Measurements from ENCODE around the gene CXCR5.
A peak's percentile ranks its signal among the peaks of the same experiment; 100 is the strongest.

The CXCR5 gene

GRCh38 chr11:118877487-118878162 lies 6.1 kb upstream of the CXCR5 start:
- DNase-seq: peak; percentile 37

DNA sequence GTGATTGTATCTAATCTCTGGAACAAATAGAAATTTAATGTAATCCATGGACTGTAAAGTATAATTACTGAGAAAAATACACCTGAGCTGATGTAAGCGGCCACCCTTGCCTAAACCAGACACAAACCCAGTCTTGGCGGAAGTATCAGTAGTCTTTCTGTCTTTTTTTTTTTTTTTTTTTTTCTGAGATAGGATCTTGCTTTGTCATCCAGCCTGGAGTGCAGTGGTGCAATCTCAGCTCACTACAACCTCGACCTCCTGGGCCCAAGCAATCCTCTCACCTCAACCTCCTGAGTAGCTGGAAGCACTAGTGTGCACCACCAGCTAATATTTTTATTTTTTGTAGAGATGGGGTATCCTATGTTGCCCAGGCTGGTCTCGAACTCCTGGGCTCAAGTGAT lies 5.5 kb upstream of the CXCR5 start:
- DNase-seq: peak; percentile 54

GRCh38 chr11:118881228-118881627 lies 2.5 kb upstream of the CXCR5 start:
- no peak for DNase-seq

- DNase-seq: no peak
These were observed 1.2 kb upstream of the CXCR5 start for GRCh38 chr11:118882491-118882890.

GRCh38 chr11:118883004-118883367 lies 706 bp upstream of the CXCR5 start:
- no peak for DNase-seq

DNA sequence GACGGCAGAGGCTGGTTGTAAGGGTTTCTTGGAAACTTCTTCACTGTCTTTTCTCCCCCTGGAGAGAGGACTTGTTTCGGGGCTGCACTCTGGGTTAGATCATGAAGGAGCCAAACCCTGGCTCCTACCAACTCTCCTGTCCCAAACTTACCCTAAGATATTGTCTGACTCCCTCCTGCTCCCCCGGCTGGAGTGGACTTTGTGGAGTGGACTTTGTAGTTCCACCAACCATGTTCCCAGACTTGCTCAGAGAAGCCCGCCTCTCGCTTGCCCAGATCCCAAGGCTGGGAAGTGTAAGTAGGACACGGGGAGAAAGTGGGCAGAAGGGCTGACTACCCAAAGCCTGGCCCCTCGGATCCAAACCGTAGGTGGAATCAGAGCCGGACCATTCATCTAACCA lies 1.2 kb downstream of the CXCR5 start:
- DNase-seq: no peak

DNA sequence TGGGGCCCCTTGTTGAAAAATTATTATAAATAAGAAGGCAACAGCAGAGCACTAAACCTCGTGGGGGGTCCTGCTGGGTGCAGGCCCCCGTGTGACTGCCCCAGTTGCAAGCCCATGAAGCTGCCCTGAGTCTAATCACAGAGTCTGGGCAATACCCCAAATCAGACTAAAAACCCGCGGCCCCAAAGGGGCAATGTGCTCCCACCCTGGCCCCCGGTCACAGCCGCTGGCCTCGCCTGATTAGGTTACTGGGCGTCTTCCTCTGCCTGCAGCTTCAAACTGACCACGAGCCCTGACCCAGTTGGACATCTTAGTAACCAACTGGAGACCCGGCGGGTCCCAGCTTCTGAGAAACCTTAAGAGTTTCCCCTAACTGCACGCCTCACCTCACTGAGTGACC lies 1.6 kb downstream of the CXCR5 start:
- DNase-seq: no peak

GRCh38 chr11:118885831-118886565 lies 2.3 kb downstream of the CXCR5 start:
- no peak for DNase-seq

DNA sequence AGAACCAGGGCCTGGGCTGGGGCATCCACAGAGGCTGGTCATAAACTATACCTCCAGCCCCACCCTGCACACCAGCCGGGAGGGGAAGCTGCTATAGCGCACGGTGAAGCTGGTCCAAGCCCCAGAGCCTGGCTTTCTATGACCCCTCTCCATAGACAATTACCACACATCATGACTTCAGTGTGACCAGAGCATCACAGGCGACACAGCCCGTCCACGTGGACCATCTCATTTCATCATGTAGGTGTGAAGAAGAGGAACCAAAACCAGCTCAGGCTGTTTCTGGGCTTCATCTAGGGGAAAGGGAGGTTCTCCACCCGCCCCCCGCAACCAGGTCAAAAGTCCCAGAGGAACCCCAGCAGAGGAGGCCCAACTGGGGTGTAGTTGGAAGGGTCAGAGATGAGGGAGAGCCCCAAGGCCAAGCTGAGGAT lies 3.0 kb downstream of the CXCR5 start:
- DNase-seq: no peak

DNA sequence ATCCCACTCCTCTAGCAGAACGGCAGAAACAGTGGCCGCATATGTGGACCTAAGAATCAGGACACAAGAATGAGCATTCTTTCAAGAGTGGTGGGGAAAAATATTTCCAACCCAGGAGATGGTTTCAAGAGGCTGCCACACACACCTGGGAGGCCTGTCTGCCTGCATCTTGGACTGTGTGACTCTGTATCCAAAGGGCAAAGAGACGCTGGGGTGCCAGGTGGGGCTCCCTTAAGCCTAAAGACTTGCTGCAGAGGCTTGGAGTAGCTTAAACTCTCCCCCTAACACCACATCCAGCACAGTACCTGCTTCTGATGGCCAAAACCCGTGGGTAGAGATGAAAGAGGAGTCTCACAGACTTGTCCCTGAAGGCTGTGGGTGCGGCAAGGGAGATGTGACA lies 3.5 kb downstream of the CXCR5 start:
- no peak for DNase-seq

- no peak for DNase-seq
These were observed 4.7 kb downstream of the CXCR5 start for GRCh38 chr11:118888398-118888797.

- DNase-seq: no peak
These were observed 6.1 kb downstream of the CXCR5 start for GRCh38 chr11:118889797-118890196.

- peak; percentile 80 for DNase-seq
These were observed 8.8 kb downstream of the CXCR5 start for GRCh38 chr11:118892514-118892913.

- DNase-seq: no peak
These were observed 9.3 kb downstream of the CXCR5 start for GRCh38 chr11:118892964-118893363.

DNA sequence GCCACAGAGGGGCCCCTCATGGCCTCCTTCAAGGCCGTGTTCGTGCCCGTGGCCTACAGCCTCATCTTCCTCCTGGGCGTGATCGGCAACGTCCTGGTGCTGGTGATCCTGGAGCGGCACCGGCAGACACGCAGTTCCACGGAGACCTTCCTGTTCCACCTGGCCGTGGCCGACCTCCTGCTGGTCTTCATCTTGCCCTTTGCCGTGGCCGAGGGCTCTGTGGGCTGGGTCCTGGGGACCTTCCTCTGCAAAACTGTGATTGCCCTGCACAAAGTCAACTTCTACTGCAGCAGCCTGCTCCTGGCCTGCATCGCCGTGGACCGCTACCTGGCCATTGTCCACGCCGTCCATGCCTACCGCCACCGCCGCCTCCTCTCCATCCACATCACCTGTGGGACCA lies 10.0 kb downstream of the CXCR5 start:
- DNase-seq: no peak

GRCh38 chr11:118894192-118894591 lies 10.5 kb downstream of the CXCR5 start:
- no peak for DNase-seq

- peak; percentile 83 for DNase-seq
These were observed 11.7 kb downstream of the CXCR5 start for GRCh38 chr11:118895093-118896039.

- DNase-seq: no peak
These were observed 12.8 kb downstream of the CXCR5 start for GRCh38 chr11:118896472-118896913.

DNA sequence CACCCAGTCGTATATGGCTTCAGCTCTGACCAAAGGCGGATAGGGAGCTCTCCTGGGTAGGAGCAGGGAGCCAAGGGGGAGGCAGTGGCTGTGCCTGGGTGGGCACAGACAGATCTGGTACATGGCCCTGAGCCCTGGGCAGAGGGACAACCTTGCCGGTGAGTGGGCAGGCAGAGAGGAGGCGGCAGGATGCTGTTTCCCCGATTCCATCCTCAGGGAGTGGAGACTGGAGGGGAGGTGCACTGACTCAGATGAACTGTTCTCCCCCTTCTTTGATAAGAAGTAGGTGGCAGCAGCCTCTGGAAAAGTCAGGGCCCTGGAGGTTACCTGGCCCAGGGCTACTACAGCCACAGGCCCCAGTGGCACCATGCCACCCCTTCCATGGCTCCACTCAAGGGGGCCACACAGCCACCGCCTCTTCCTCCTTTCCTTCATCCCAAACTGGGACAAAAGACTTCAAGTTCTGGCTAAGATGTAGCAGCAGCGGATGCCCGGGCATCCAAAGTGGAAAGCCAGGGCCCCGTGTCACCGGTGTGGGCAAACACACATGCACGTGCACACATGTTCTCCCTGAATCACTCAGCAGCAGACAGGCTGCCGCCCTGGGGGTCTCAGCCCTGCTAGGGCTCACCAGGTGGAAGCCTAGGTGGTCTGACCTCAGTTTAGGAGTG lies 13.4 kb downstream of the CXCR5 start:
- no peak for DNase-seq

DNA sequence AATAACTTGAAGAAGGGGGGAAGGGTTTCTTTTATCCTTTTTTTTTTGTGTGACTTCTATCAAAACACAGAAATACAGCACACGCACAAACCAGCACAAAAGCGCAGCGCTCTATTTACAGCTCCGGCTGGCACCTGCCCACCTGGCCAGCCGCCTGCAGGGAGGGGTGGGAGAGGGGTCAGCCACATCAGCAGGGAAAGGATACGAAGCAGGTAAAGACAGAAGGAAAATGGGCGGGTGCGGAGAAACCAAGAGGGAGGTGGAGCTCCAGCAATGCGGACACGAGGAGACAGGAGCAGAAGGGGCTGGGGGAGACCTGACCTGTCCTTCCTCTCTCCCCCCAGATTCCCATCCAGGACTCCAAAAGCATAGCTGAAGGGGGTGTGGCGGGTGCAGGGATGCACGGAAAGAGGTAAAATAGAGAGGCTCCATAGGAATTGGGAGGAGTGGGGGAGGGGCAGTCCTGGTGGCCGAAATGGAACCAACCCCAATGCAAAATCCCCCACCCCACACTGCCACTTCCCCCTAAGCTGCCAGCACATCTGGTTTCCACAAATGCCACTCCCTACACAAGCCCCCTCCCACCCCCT lies 14.1 kb downstream of the CXCR5 start:
- no peak for DNase-seq

DNA sequence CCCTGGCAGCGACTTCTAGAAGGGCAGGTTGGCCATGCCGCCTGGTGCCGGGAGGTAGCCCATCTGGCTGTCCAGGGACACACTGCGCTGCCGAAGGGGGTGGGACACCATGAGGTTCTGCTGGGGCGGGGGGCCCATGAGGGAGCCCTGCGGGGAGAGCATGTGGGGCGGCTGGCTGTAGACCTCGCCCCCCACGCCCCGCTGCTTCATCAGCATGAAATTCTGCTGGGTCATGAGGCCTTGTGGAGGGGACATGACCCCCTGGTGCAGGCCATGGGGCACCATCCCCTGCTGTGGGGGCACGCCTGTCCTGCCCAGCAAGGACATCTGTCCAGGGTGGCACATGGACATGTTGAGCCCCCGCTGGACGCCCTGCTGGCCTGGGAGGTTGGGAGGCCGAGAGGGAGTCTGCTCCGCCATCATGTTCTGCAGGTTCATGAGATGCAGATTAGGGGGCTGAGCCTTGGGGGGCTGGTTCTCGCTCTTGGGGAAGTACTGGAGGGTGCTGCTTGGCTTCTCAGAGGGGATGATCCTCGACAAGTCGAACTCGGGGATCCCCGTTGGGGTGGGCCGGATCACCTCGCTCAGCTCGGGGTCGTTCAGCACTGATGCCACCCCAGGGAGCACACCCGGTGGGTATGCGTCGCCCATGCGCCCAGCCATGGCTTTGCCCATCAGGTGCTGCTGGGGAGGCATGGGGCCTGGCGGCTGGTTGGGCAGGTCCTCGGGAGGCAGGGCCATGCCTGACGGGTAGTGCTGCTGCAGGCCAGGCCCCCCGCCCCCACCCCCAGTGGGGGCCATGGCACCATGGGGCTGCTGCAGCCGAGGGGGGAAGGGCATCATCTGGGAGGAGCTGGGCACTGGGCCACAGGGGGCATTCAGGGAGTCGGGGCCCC lies 15.0 kb downstream of the CXCR5 start:
- DNase-seq: no peak

Measured in CD4-positive, alpha-beta T cell treated with Interleukin-12 subunit alpha and Interleukin-12 subunit beta, for 1 hour (primary cell).